Lung microvascular endothelial cell (primary cell): ENCODE results near the gene FAT1. TPM values are rescaled to one million over a fixed set of nuclear protein-coding genes. Genes with fewer than 3 reads are reported as not detected.

Experiments
- DNase-seq, 2 donors: peaks; one replicate each; pipeline versions ENCODE4 v3.0.0 to v3.0.0-alpha.2; 2010; ENCODE audit warnings: low read depth in 2 of 2
- total RNA-seq: library from RNA; depleted of rRNA; stranded (reverse); fragments of >200 nt; gene quantifications from 2 replicates; pipeline ENCODE4 v1.2.1, GENCODE V29; 2014

FAT1 gene
- total RNA-seq, 1 donor from 2014 or later = 0.60 TPM

- DNase-seq = no peak
Observed at GRCh38 chr4:186569533-186570192, 154.0 kb downstream of the FAT1 start.

- DNase-seq = no peak
Observed at GRCh38 chr4:186566068-186566467, 157.6 kb downstream of the FAT1 start.

- DNase-seq = no peak
Observed at GRCh38 chr4:186563761-186564160, 159.9 kb downstream of the FAT1 start.

GRCh38 chr4:186561748-186562147, 161.9 kb downstream of the FAT1 start:
- no peak for DNase-seq

- no peak for DNase-seq
Observed at GRCh38 chr4:186560647-186561046, 163.0 kb downstream of the FAT1 start.

GRCh38 chr4:186557486-186557885, 166.2 kb downstream of the FAT1 start:
- no peak for DNase-seq

GRCh38 chr4:186557061-186557460, 166.6 kb downstream of the FAT1 start:
- no peak for DNase-seq

- DNase-seq = no peak
Observed at GRCh38 chr4:186554914-186555827, 168.5 kb downstream of the FAT1 start, which contains the start of gene MTNR1A. MTNR1A (minus strand) TSS chr4:186555567; CDS start chr4:186555365, 202 bp downstream.

GRCh38 chr4:186554539-186554913, 169.1 kb downstream of the FAT1 start:
- no peak for DNase-seq

GRCh38 chr4:186553717-186554116, 169.9 kb downstream of the FAT1 start:
- DNase-seq = no peak

- DNase-seq = no peak
Observed at GRCh38 chr4:186551849-186552248, 171.8 kb downstream of the FAT1 start.

GRCh38 chr4:186545436-186545835, 178.2 kb downstream of the FAT1 start:
- DNase-seq = no peak

GRCh38 chr4:186543206-186543605, 180.4 kb downstream of the FAT1 start:
- DNase-seq = no peak

- DNase-seq = no peak
Observed at GRCh38 chr4:186541801-186542200, 181.9 kb downstream of the FAT1 start.

- no peak for DNase-seq
Observed at GRCh38 chr4:186537843-186538521, 185.7 kb downstream of the FAT1 start.

Other genes starting within 250 kb of the FAT1 start
- not detected in 2 replicates for gene MTNR1A, start 168.3 kb downstream of the FAT1 start, total RNA-seq